Activated CD4-positive, CD25-positive, alpha-beta regulatory T cell treated with anti-CD3 and anti-CD28 coated beads, Interleukin-2, amount 50 U/mL, for 16 hours (primary cell): Measurements from ENCODE around the gene SLC38A3.

Experiments used
- DNase-seq: peaks from one replicate; pipeline ENCODE4 v3.0.0-alpha.2; 2020; ENCODE audit warnings: low read depth, low spot score

SLC38A3 gene

DNA sequence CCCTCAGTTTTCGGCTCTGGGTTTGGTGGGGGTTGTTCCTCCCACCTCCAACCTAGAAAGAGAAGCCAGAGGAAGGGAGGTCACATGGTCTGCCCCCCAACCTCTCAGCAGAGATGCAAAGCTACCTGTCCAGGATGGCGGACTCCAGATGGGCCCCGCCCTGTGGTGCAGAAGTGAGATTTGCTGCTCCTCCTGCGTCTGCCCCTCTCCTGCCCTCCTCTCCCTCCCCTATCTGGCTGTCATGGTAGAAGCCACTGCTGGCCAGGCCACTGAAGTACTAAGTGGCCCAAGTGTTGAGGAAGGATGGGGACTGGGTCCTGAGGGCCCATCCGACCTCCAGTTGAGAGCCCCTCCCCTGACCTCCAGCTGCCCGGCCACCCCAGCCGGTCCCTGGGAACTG lies 61.8 kb downstream of the SLC38A3 start:
- no peak for DNase-seq

DNA sequence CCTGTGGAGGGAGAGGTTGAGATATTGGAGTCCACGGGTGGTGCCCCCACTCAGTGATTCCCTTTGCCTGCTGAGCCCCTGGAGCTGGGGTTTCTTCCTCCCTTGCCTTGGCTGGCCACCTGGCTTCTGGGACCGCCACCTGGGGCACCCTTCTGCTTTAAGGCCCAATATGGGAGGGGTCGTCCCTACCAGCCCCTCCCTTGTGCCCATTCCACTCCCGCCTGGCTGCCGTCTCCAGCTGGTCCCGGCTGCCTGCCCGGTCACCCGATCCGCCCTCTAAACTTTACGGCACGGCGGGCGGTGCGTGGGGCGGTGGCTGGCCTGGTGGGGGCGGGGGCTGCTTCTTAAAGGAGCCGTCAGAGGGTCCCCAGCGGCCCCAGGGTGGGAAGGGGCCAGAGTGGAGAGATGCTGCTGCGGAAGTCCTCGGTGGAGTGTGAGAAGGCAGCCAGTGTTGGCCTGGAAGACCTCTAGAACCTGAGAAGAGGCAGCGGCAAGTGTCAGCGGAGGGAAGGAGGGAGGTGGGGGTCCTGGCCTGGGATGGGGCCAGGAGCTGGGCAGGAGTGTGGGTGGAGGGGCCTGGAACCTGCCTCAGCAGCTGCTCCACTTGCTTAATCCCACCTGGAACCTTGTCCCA lies 62.3 kb downstream of the SLC38A3 start:
- DNase-seq, result no peak

DNA sequence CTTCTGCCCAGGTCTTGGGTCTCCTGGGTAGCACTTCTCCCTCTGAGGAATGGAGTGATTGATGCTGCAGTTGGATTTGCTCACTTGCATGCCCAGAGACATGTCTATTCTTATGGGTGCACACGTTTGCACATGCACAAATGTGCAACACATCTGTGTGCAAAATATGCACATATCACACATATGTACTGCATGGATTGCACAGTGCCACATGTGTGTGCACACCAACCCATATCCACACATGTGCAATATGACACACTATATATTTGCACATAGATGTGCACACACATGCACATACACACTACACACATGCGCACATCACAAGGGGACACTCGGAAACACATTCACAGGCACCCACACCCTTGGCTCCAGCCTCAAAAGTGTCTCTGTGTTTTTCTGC lies 63.2 kb downstream of the SLC38A3 start:
- DNase-seq, result no peak

DNA sequence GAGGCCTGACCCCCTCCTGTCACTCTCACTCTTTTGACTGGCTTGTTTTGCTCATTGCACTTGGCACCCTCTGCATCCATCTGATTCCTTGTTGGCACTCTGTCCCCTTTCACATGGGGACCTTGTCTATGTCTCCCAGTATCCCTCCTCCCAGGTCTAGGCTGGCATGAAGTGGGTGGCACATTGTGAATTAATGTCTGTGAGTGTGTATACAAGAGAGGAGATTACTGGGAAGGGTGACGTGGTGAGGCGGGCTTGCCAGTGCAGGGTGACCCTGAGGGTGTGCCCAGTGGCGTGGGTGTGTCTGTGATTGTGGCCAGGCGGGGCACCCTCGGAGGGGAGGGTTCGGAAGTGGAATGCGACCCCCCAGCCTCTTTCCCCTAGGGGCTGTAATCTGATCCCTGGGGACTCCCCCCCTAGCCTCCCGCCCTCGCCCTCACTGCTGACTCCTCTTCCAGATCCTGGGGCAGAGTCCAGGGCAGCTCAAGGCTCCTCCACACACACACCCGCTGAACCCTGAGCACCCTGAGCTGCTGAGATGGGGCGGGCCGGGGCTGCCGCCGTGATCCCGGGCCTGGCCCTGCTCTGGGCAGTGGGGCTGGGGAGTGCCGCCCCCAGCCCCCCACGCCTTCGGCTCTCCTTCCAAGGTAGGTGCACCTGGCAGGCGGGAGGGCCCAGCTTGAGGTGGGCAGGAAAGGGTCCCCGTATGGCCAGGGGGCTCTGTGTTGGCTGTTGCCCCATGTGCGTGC lies 63.8 kb downstream of the SLC38A3 start, which contains the start of gene SEMA3B:
SEMA3B (plus strand) TSS at position 445 of the 749 bp plus-strand sequence; CDS start at position 539, 94 bp downstream.
- DNase-seq, result no peak

DNA sequence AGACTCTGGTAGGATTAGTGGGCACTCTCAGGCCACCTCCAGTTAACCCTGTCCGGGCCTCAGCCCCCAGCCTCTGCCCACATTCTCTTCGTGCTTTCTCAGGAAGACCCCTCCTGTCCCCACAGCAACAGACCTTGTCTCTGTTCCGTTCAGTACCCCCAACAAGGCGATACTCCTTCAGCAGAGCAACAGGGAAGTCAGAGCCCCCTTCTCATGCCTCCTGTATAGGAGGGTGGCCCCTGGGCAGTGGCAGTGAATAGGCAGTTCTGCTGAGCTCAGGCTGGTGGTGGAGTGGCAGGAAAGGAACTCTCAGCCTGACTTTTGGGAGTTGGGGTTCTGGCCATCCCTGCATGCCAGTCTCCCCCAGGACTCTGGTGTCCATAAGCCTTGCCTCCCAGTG lies 64.4 kb downstream of the SLC38A3 start:
- no peak for DNase-seq

DNA sequence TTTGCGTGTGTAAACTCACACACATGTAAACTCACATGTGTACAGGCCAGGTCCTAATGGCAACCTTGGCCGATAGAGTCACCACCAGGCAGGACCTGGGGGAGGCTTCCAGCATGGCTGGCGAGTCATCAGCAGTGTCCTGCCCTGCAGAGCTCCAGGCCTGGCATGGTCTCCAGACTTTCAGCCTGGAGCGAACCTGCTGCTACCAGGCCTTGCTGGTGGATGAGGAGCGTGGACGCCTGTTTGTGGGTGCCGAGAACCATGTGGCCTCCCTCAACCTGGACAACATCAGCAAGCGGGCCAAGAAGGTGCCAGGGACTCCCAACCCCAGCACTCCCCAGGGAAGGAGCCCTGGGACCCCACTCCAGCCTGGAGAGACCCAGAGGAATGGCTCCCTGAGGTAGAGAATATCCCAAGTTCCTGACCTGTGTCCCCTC lies 64.9 kb downstream of the SLC38A3 start:
- DNase-seq, result no peak

DNA sequence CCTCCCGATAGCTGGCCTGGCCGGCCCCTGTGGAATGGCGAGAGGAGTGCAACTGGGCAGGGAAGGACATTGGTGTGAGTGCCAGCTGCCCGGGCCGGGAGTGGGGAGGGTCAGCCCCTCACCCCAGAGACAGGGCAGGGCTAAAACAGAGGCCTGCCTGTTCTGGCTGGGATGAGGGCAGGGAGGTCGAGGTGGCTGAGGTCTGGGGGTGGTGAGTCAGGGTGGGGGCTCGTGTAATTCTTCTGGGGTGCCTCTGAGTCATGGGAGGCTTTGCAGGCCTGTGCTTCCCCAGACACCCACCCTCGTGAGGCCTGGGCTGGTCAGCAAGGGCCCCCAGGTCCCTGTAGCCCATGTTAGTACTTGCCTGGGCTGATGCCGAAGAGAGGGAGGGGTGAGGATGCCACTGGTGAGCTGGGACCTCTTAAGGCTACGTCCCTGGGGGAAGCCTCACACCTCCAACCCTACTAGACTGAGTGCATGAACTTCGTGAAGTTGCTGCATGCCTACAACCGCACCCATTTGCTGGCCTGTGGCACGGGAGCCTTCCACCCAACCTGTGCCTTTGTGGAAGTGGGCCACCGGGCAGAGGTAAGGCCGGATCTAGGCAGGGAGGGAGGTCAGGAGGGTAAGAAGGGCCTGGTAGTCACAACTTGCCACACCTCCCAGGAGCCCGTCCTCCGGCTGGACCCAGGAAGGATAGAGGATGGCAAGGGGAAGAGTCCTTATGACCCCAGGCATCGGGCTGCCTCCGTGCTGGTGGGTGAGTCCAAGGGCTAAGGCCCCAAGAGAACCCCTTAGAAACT lies 65.6 kb downstream of the SLC38A3 start:
- DNase-seq, result no peak
